H1 (cell line): Measurements from ENCODE around the gene SEL1L2. TPM values are rescaled to one million over a fixed set of nuclear protein-coding genes. Genes with fewer than 3 reads are reported as not detected.

ENCODE experiments used
- CTCF ChIA-PET: fragments of 300-600 bp; sonication (Branson Sonifier 250); formaldehyde crosslinking; loops from one replicate; lab custom pipeline; 2021; ENCODE audit not compliant: partially characterized antibody; lab: Charles Lee
- POLR2A ChIA-PET: fragments of 300-600 bp; sonication (Branson Sonifier 250); formaldehyde crosslinking; loops from one replicate; lab custom pipeline; 2021; ENCODE audit warnings: inconsistent platforms; ENCODE audit not compliant: partially characterized antibody; lab: Charles Lee
- DNase-seq, 2 experiments: peaks; one replicate each; pipeline versions ENCODE4 v3.0.0 to v3.0.0-alpha.2; 2010 to 2022; ENCODE audit warnings: low spot score in 2 of 2, low read depth in 1 of 2, mixed read lengths in 1 of 2
- FAIRE-seq: peaks from 2 replicates; lab custom pipeline; 2011; peaks lifted over from hg19 to GRCh38; lab: Jason Lieb, UNC
- H2AFZ ChIP-seq: 2 replicates; pipeline ENCODE4 v1.8.1; 2012; ENCODE audit warnings: low read length, inconsistent platforms
- H2AK5ac ChIP-seq: 2 replicates; pipeline ENCODE4 v1.6.1; 2013; ENCODE audit warnings: low read depth, low read length
- H2BK120ac ChIP-seq: replicated peaks from 2 replicates; pipeline ENCODE3; 2013; ENCODE audit warnings: low read depth, low read length, inconsistent platforms
- H2BK12ac ChIP-seq: 2 replicates; pipeline ENCODE4 v1.6.1; 2013; ENCODE audit warnings: low read depth, low read length
- H2BK15ac ChIP-seq: 2 replicates; pipeline ENCODE4 v1.6.1; 2013; ENCODE audit warnings: low read length
- H2BK20ac ChIP-seq: 2 replicates; pipeline ENCODE4 v1.6.1; 2013; ENCODE audit warnings: low read length
- H2BK5ac ChIP-seq: 2 replicates; pipeline ENCODE4 v1.6.1; 2013; ENCODE audit warnings: low read depth, low read length
- H3K14ac ChIP-seq: 2 replicates; pipeline ENCODE4 v1.6.1; 2013; ENCODE audit warnings: inconsistent platforms; ENCODE audit not compliant: insufficient read length
- H3K18ac ChIP-seq: 2 replicates; pipeline ENCODE4 v1.6.1; 2013; ENCODE audit warnings: low read length; ENCODE audit errors: extremely low read depth
- H3K23ac ChIP-seq: 2 replicates; pipeline ENCODE4 v1.6.1; 2013; ENCODE audit warnings: inconsistent platforms; ENCODE audit not compliant: insufficient read length
- H3K23me2 ChIP-seq: 2 replicates; pipeline ENCODE4 v1.6.1; 2013; ENCODE audit warnings: low read depth, low read length
- H3K27ac ChIP-seq: 2 replicates; pipeline ENCODE4 v1.6.1; 2011; ENCODE audit warnings: low read depth, low read length, inconsistent platforms
- H3K27me3 ChIP-seq, 4 experiments: replicated peaks in 1 of 4; 1 replicate in 1 of 4; 2 replicates in 3 of 4; pipeline versions ENCODE4 v1.6.1 to v1.8.1; 2011 to 2013; ENCODE audit warnings: low read length in 3 of 4, mild to moderate bottlenecking in 3 of 4, inconsistent platforms in 2 of 4, mixed read lengths in 2 of 4, moderate library complexity in 1 of 4; ENCODE audit not compliant: control insufficient read depth in 3 of 4, insufficient read depth in 3 of 4; ENCODE audit errors: extremely low read depth in 1 of 4
- H3K36me3 ChIP-seq, 4 experiments: 2 replicates each; pipeline versions ENCODE4 v1.6.1 to v1.8.1; 2011 to 2013; ENCODE audit warnings: mild to moderate bottlenecking in 4 of 4, low read length in 3 of 4, moderate library complexity in 2 of 4, control low read depth in 1 of 4, inconsistent platforms in 1 of 4; ENCODE audit not compliant: insufficient read depth in 4 of 4, control insufficient read depth in 2 of 4
- H3K4ac ChIP-seq: replicated peaks from 2 replicates; pipeline ENCODE3; 2013; ENCODE audit warnings: low read length, low read depth, mixed read lengths, inconsistent platforms; ENCODE audit not compliant: insufficient read length
- H3K4me1 ChIP-seq, 4 experiments: replicated peaks in 1 of 4; 1 replicate in 1 of 4; 2 replicates in 3 of 4; pipeline versions ENCODE4 v1.6.1 to v1.8.1; 2011 to 2013; ENCODE audit warnings: low read length in 3 of 4, inconsistent platforms in 2 of 4, mixed read lengths in 1 of 4; ENCODE audit not compliant: insufficient read depth in 4 of 4, control insufficient read depth in 3 of 4
- H3K4me2 ChIP-seq, 2 experiments: 2 replicates each; pipeline versions ENCODE4 v1.6.1 to v1.8.1; 2011 to 2013; ENCODE audit warnings: low read depth in 2 of 2, low read length in 2 of 2, control low read depth in 1 of 2, inconsistent platforms in 1 of 2, mild to moderate bottlenecking in 1 of 2; ENCODE audit not compliant: insufficient read depth in 1 of 2
- H3K4me3 ChIP-seq, 4 experiments: fragments of 200-600, 300-600 bp in 1 of 4; sonication (generic), shearing (Covaris generic), sonication (Bioruptor Twin) in 1 of 4; 2 replicates each; pipeline versions ENCODE4 v1.5.1 to v1.8.1; 2011 to 2016; ENCODE audit warnings: low read length in 4 of 4, low read depth in 3 of 4, control low read depth in 2 of 4, inconsistent platforms in 2 of 4, mild to moderate bottlenecking in 2 of 4, mixed read lengths in 1 of 4, moderate library complexity in 1 of 4; ENCODE audit not compliant: insufficient read depth in 2 of 4; ENCODE audit errors: extremely low read depth in 1 of 4
- H3K56ac ChIP-seq: replicated peaks from 2 replicates; pipeline ENCODE3; 2013; ENCODE audit warnings: low read depth, mild to moderate bottlenecking, mixed read lengths, low read length, inconsistent platforms; ENCODE audit not compliant: insufficient read length
- H3K79me1 ChIP-seq: 2 replicates; pipeline ENCODE4 v1.6.1; 2013; ENCODE audit warnings: low read depth, low read length, control low read depth
- H3K79me2 ChIP-seq, 2 experiments: 2 replicates each; pipeline versions ENCODE4 v1.6.1 to v1.8.1; 2012 to 2013; ENCODE audit warnings: low read length in 2 of 2, mild to moderate bottlenecking in 2 of 2, inconsistent platforms in 1 of 2; ENCODE audit not compliant: insufficient read depth in 2 of 2, control insufficient read depth in 1 of 2
- H3K9ac ChIP-seq, 4 experiments: replicated peaks in 1 of 4; 1 replicate in 1 of 4; 2 replicates in 3 of 4; pipeline versions ENCODE4 v1.6.1 to v1.8.1; 2011 to 2013; ENCODE audit warnings: low read depth in 3 of 4, low read length in 3 of 4, control low read depth in 2 of 4, mild to moderate bottlenecking in 2 of 4, moderate library complexity in 2 of 4, inconsistent platforms in 1 of 4; ENCODE audit errors: extremely low read depth in 1 of 4
- H3K9me3 ChIP-seq, 2 experiments: 2 replicates each; pipeline versions ENCODE4 v1.6.1 to v1.8.1; 2012 to 2013; ENCODE audit warnings: mild to moderate bottlenecking in 2 of 2, moderate library complexity in 2 of 2, control low read depth in 1 of 2, inconsistent platforms in 1 of 2, low read depth in 1 of 2, low read length in 1 of 2, mixed read lengths in 1 of 2; ENCODE audit not compliant: insufficient read depth in 2 of 2
- H4K20me1 ChIP-seq, 2 experiments: replicated peaks in 1 of 2; 2 replicates each; pipeline versions ENCODE3 to v1.8.1; 2011 to 2013; ENCODE audit warnings: inconsistent platforms in 2 of 2, low read length in 2 of 2, mild to moderate bottlenecking in 1 of 2; ENCODE audit not compliant: insufficient read depth in 2 of 2, control insufficient read depth in 1 of 2
- H4K5ac ChIP-seq: 2 replicates; pipeline ENCODE4 v1.6.1; 2013; ENCODE audit warnings: low read length, low read depth, mixed read lengths, inconsistent platforms; ENCODE audit not compliant: insufficient read length
- H4K8ac ChIP-seq: 2 replicates; pipeline ENCODE4 v1.8.0; 2013; ENCODE audit warnings: mild to moderate bottlenecking, moderate library complexity, low read length, inconsistent platforms; ENCODE audit not compliant: insufficient read depth; ENCODE audit errors: extremely low read depth
- H4K91ac ChIP-seq: replicated peaks from 2 replicates; pipeline ENCODE3; 2013; ENCODE audit warnings: low read length, mixed read lengths, inconsistent platforms; ENCODE audit not compliant: insufficient read length
- GABPA ChIP-seq: IDR thresholded peaks from 2 replicates; pipeline ENCODE4 v1.6.1; 2011; ENCODE audit warnings: mild to moderate bottlenecking, low read length, moderate library complexity, borderline replicate concordance; ENCODE audit not compliant: insufficient read depth
- POLR2AphosphoS5 ChIP-seq: IDR thresholded peaks from 2 replicates; pipeline ENCODE4 v1.6.1; 2011; ENCODE audit warnings: low read depth, low read length
- TEAD4 ChIP-seq: IDR thresholded peaks from 2 replicates; pipeline ENCODE4 v1.6.1; 2012; ENCODE audit warnings: low read depth, low read length, inconsistent platforms, mixed read lengths
- WGBS, 2 experiments: shearing (Covaris generic) in 1 of 2; methylation state at CpG; one replicate each; pipeline versions ENCODE4 v1.1.6 to v1.1.7; 2013 to 2015; ENCODE audit warnings: low lambda C conversion rate in 2 of 2, mixed read lengths in 2 of 2, inconsistent platforms in 1 of 2, low coverage in 1 of 2, missing lambda C conversion rate in 1 of 2; ENCODE audit not compliant: insufficient replicate concordance in 2 of 2, insufficient coverage in 1 of 2, insufficient read length in 1 of 2; ENCODE audit errors: extremely low coverage in 1 of 2, missing lambda C conversion rate in 1 of 2; 5-methylcytosine and 5-hydroxymethylcytosine counted together
- polyA plus RNA-seq, 7 experiments: library from polyadenylated mRNA; depleted of rRNA in 3 of 7; stranded (reverse) in 5 of 7; unstranded in 2 of 7; fragments of >200 nt in 5 of 7; fragments of 200-250 nt in 2 of 7; gene quantifications; 1 replicate in 5 of 7; 2 replicates in 1 of 7; 4 replicates in 1 of 7; pipeline versions ENCODE4 v1.2.1 to v1.2.3, GENCODE V29; 2011 to 2013; ENCODE audit warnings: missing spikeins in 2 of 7, mixed read lengths in 2 of 7
- total RNA-seq: library from RNA; stranded (reverse); fragmentation: NEBNext Ultra II Directional; extraction: Animal tissue kit (Norgen Biotek cat#: 25700); gene quantifications from 2 replicates; pipeline ENCODE4 v1.2.1, GENCODE V29; 2021

SEL1L2 gene
- total and polyA plus RNA-seq, 2 of the 8 experiments (the other 6 are each of a cell fraction or from before 2014, with no cell fraction given) = not detected

DNA sequence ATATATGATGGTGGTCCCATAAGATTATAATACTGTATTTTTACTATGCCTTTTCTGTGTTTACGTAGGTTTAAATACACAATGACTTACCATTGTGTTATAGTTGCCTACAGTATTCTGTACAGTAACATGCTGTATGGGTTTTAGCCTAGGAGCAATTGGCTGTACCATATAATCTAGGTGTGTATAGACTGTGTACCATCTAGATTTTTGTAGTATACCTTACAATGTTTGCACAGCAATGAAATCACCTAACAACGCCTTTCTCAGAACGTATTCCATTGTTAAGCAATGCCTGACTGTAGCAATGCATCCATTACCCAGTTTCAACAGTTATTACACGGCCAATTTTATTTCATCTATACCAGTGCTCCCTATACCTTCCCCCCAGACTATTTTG, 15.6 kb upstream of the SEL1L2 start:
- Histone ChIP-seq H3K27ac (no peak overlapping the region), H2BK20ac (no peak overlapping the region), H2AFZ (no peak overlapping the region), H3K23me2 (no peaks in the 10 kb centered on the region), H2BK5ac (no peak overlapping the region), H2AK5ac (no peak overlapping the region), H2BK120ac (no peak overlapping the region), H3K4me3 (no peak overlapping the region), H3K79me1 (no peaks in the 10 kb centered on the region), H3K4ac (no peak overlapping the region), H4K20me1 (no peaks in the 10 kb centered on the region), H4K8ac (no peak overlapping the region), H3K23ac (no peak overlapping the region), H3K9me3 (no peaks in the 10 kb centered on the region), H3K4me1 (no peaks in the 10 kb centered on the region), H3K4me2 (no peak overlapping the region), H3K27me3 (no peaks in the 10 kb centered on the region), H3K14ac (no peak overlapping the region), H3K79me2 (no peaks in the 10 kb centered on the region), H3K56ac (no peak overlapping the region), H2BK12ac (no peak overlapping the region), H3K36me3 (no peaks in the 10 kb centered on the region; a peak in 1 of 8 replicates), H3K18ac (no peak overlapping the region), H2BK15ac (no peak overlapping the region), H4K5ac (no peak overlapping the region), H3K9ac (no peak overlapping the region), H4K91ac (no peak overlapping the region)
- WGBS, 2 experiments = 91% methylated on average over 4 of the region's 4 CpGs; no CpG with 5 or more reads in 1 of the 2 experiments
- FAIRE-seq (no peak), DNase-seq (no peak)
- ChIA-PET CTCF (no interaction called here), POLR2A (interaction anchor here (0.6 kb wide), 1 partner anchor 198 kb away, joined by 3 read pairs; no protein-coding TSS in a partner anchor)
- no peak for TF ChIP-seq TEAD4
- no peak for TF ChIP-seq GABPA
- TF ChIP-seq POLR2AphosphoS5 = no peak
